Spleen (tissue), 11 donors: ENCODE data around the gene ABI3BP. TPM values are rescaled to one million over a fixed set of nuclear protein-coding genes. Genes with fewer than 3 reads are reported as not detected.

ENCODE experiments used
- DNase-seq: peaks from one replicate; pipeline ENCODE4 v3.0.0-alpha.2; 2020
- H3K27ac ChIP-seq, 8 donors: fragments of 200-600 bp; sonication (generic) in 7 of 8; 1 replicate in 4 of 8; 2 replicates in 4 of 8; pipeline versions ENCODE4 v1.5.0 to v1.8.0; 2016 to 2021; ENCODE audit warnings: inconsistent platforms in 4 of 8, mild to moderate bottlenecking in 4 of 8, moderate library complexity in 1 of 8
- H3K27me3 ChIP-seq, 7 donors: fragments of 200-600 bp; sonication (generic) in 6 of 7; replicated peaks in 1 of 7; 1 replicate in 4 of 7; 2 replicates in 3 of 7; pipeline versions ENCODE4 v1.5.0 to v1.8.0; 2016 to 2021; ENCODE audit warnings: inconsistent platforms in 3 of 7, mild to moderate bottlenecking in 1 of 7
- H3K36me3 ChIP-seq, 6 donors: fragments of 200-600 bp; sonication (generic) in 5 of 6; 1 replicate in 4 of 6; 2 replicates in 2 of 6; pipeline versions ENCODE4 v1.5.0 to v1.8.0; 2016 to 2021; ENCODE audit warnings: inconsistent platforms in 2 of 6
- H3K4me1 ChIP-seq, 6 donors: fragments of 200-600 bp; sonication (generic) in 5 of 6; 1 replicate in 3 of 6; 2 replicates in 3 of 6; pipeline versions ENCODE4 v1.5.0 to v1.8.0; 2016 to 2021; ENCODE audit warnings: inconsistent platforms in 3 of 6
- H3K4me3 ChIP-seq, 8 donors: fragments of 200-600 bp; sonication (generic) in 7 of 8; 1 replicate in 4 of 8; 2 replicates in 4 of 8; pipeline versions ENCODE4 v1.5.0 to v1.8.0; 2016 to 2021; ENCODE audit warnings: inconsistent platforms in 4 of 8, mild to moderate bottlenecking in 4 of 8, moderate library complexity in 2 of 8
- H3K9me3 ChIP-seq, 8 donors: fragments of 200-600 bp; sonication (generic) in 7 of 8; 1 replicate in 4 of 8; 2 replicates in 4 of 8; pipeline versions ENCODE4 v1.5.0 to v1.8.0; 2016 to 2021; ENCODE audit warnings: inconsistent platforms in 4 of 8
- CTCF ChIP-seq, 11 experiments: fragments of 200-600 bp in 7 of 11; fragments of 450-650 bp in 4 of 11; sonication (generic) in 4 of 11; IDR thresholded peaks in 8 of 11; conservative IDR thresholded peaks in 3 of 11; 1 replicate in 7 of 11; 2 replicates in 4 of 11; pipeline versions ENCODE4 v1.4.0 to v1.8.0; 2016 to 2021; ENCODE audit warnings: antibody characterized with exemption in 11 of 11, inconsistent platforms in 4 of 11, mild to moderate bottlenecking in 1 of 11
- POLR2A ChIP-seq, 3 donors: fragments of 450-650 bp; IDR thresholded peaks; one replicate each; pipeline ENCODE4 v1.5.1; 2017; ENCODE audit warnings: antibody characterized with exemption in 3 of 3, mild to moderate bottlenecking in 1 of 3
- POLR2AphosphoS5 ChIP-seq, 3 donors: sonication (generic); formaldehyde crosslinking; IDR thresholded peaks; one replicate each; pipeline ENCODE4 v1.5.1; 2017; ENCODE audit warnings: antibody characterized with exemption in 3 of 3
- WGBS, 5 donors: extraction: QIAGEN DNeasy Blood & Tissue Kit in 3 of 5; methylation state at CpG; one replicate each; pipeline versions ENCODE4 v1.1.5 to v1.1.7; 2013 to 2018; 5-methylcytosine and 5-hydroxymethylcytosine counted together
- intact Hi-C: fragments of 100-400 bp; cut with DNase I; formaldehyde crosslinking; loops from one replicate; pipeline ENCODE4 v1.15.0; 2023; ENCODE audit warnings: low total_unique reads
- polyA plus RNA-seq, 3 donors: library from polyadenylated mRNA; stranded (reverse); fragments of 200-250 nt; gene quantifications; one replicate each; pipeline ENCODE4 v1.2.1, GENCODE V29; 2013
- total RNA-seq, 7 donors: library from RNA; depleted of rRNA in 3 of 7; stranded (reverse); fragments of >200 nt in 3 of 7; fragmentation: NEBNext Ultra II Directional in 4 of 7; extraction: Animal tissue kit (Norgen Biotek cat#: 25700) in 4 of 7; gene quantifications; one replicate each; pipeline versions ENCODE4 v1.1.0 to v1.2.1, GENCODE V29; 2016 to 2021
- donor health status: healthy with polysubstance abuse.
- donor health status: DM: no; HTN: no; CAD: no; lungs with moderate emphysema.
- donor health status: DM: no; HTN: no; CAD: no.
- donor health status: Bipolar disorder and iron deficiency.
- donor health status: healthy.
- donor health status: DM: no; HTN: no; CAD: no.
- donor health status: DM: yes; HTN: yes; CAD: no.

The ABI3BP gene
- total and polyA plus RNA-seq, 10 donors, result 4.2 to 29.9 (median 16.3) TPM

- no peaks in the 10 kb centered on the region for H3K4me1 ChIP-seq
- H3K4me3 ChIP-seq, result no peak overlapping the region
- no peak overlapping the region for H3K27ac ChIP-seq
- H3K9me3 ChIP-seq, result no peaks in the 10 kb centered on the region
- intact Hi-C loops, result no loop called here
- TF ChIP-seq POLR2A (IDR thresholded peaks at IDR 0.05) (no peak), POLR2AphosphoS5 (IDR thresholded peaks at IDR 0.05) (no peak), CTCF (IDR thresholded peaks at IDR 0.05 in 8 of 11, conservative IDR thresholded peaks at IDR 0.05 in 3 of 11) (no peak)
- 82 to 98% (median 95%) methylated on average over 1 of the region's 1 CpG for WGBS, 5 donors
- no peaks in the 10 kb centered on the region for H3K27me3 ChIP-seq
- no peaks in the 10 kb centered on the region for H3K36me3 ChIP-seq
- no peak for DNase-seq
Observed at GRCh38 chr3:100888881-100889280, 104.3 kb downstream of the ABI3BP start.

GRCh38 chr3:100882571-100882984 is 110.6 kb downstream of the ABI3BP start:
- no peak for TF ChIP-seq POLR2A (IDR thresholded peaks at IDR 0.05)
- no peak for TF ChIP-seq CTCF (IDR thresholded peaks at IDR 0.05 in 8 of 11, conservative IDR thresholded peaks at IDR 0.05 in 3 of 11)
- no peak for TF ChIP-seq POLR2AphosphoS5 (IDR thresholded peaks at IDR 0.05)
- Histone ChIP-seq H3K27ac (no peak overlapping the region), H3K36me3 (no peaks in the 10 kb centered on the region), H3K4me1 (no peaks in the 10 kb centered on the region), H3K27me3 (no peaks in the 10 kb centered on the region), H3K4me3 (no peak overlapping the region), H3K9me3 (no peaks in the 10 kb centered on the region)
- intact Hi-C loops, result no loop called here
- 42 to 63% (median 46%) methylated on average over 1 of the region's 1 CpG for WGBS, 5 donors
- DNase-seq, result no peak

GRCh38 chr3:100880845-100881244 is 112.4 kb downstream of the ABI3BP start:
- Histone ChIP-seq H3K27me3 (no peaks in the 10 kb centered on the region), H3K4me1 (no peaks in the 10 kb centered on the region), H3K9me3 (no peaks in the 10 kb centered on the region), H3K27ac (no peak overlapping the region), H3K36me3 (no peaks in the 10 kb centered on the region), H3K4me3 (no peak overlapping the region)
- intact Hi-C loops, result no loop called here
- DNase-seq, result no peak
- WGBS, 5 donors, result 87 to 97% (median 89%) methylated on average over 1 of the region's 1 CpG
- TF ChIP-seq POLR2A (IDR thresholded peaks at IDR 0.05), result no peak

- TF ChIP-seq CTCF (IDR thresholded peaks at IDR 0.05 in 8 of 11, conservative IDR thresholded peaks at IDR 0.05 in 3 of 11) (no peak), POLR2AphosphoS5 (IDR thresholded peaks at IDR 0.05) (no peak), POLR2A (IDR thresholded peaks at IDR 0.05) (no peak)
Observed at GRCh38 chr3:100880072-100880471, 113.1 kb downstream of the ABI3BP start.

More at GRCh38 chr3:100880072-100880471, 113.1 kb downstream of the ABI3BP start:
- Histone ChIP-seq H3K4me3 (no peak overlapping the region), H3K27me3 (no peaks in the 10 kb centered on the region), H3K27ac (no peak overlapping the region), H3K9me3 (no peaks in the 10 kb centered on the region), H3K36me3 (no peaks in the 10 kb centered on the region), H3K4me1 (no peaks in the 10 kb centered on the region)
- WGBS, 5 donors, result 68 to 85% (median 72%) methylated on average over 7 of the region's 7 CpGs
- DNase-seq, result no peak
- intact Hi-C loops, result no loop called here
